ENCODE measurements around the gene RNF41.

DNA sequence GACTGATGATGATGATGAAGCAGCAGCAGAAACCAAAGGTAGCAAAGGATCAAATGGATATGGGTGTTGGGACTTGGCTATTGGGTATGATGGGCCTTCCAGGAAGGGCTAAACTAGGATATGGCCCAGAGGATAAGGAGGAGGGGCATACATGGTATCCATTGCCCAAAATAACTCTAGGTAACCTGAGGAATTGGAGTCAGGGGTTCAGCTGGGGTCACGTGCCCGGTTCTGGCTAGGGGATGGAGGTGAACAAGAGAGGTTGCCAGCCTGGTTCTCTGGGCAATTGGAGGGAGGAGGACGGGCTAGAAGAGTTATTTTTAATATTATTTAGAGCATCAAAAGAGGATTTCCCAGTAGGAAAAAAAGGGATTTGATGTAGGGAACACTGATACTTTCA, 39.2 kb upstream of the RNF41 start:
- TF ChIP-seq EZH2 (optimal IDR thresholded peaks at IDR 0.05; ENCODE audit: low read depth, low read length) = no peak
- TF ChIP-seq, protein P1, sequence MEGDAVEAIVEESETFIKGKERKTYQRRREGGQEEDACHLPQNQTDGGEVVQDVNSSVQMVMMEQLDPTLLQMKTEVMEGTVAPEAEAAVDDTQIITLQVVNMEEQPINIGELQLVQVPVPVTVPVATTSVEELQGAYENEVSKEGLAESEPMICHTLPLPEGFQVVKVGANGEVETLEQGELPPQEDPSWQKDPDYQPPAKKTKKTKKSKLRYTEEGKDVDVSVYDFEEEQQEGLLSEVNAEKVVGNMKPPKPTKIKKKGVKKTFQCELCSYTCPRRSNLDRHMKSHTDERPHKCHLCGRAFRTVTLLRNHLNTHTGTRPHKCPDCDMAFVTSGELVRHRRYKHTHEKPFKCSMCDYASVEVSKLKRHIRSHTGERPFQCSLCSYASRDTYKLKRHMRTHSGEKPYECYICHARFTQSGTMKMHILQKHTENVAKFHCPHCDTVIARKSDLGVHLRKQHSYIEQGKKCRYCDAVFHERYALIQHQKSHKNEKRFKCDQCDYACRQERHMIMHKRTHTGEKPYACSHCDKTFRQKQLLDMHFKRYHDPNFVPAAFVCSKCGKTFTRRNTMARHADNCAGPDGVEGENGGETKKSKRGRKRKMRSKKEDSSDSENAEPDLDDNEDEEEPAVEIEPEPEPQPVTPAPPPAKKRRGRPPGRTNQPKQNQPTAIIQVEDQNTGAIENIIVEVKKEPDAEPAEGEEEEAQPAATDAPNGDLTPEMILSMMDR (IDR thresholded peaks at IDR 0.05; ENCODE audit: low read length) = no peak
- TF ChIP-seq EZH2phosphoT487 (IDR thresholded peaks at IDR 0.05; ENCODE audit: low read length) = no peak
